H1 (cell line): ENCODE measurements around the gene DUSP10.

ENCODE experiments used
- HDAC6 ChIP-seq: IDR thresholded peaks from one replicate; pipeline ENCODE4 v1.7.1; 2012; ENCODE audit warnings: low read depth, mild to moderate bottlenecking, inconsistent platforms, low read length, moderate library complexity
- POLR2A ChIP-seq, 2 experiments: IDR thresholded peaks; 1 replicate in 1 of 2; 2 replicates in 1 of 2; pipeline ENCODE4 v1.6.1; 2011; ENCODE audit warnings: low read depth in 2 of 2, low read length in 2 of 2, mild to moderate bottlenecking in 2 of 2; ENCODE audit errors: control extremely low read depth in 1 of 2
- POLR2AphosphoS5 ChIP-seq: IDR thresholded peaks from 2 replicates; pipeline ENCODE4 v1.6.1; 2011; ENCODE audit warnings: low read depth, low read length
- TBP ChIP-seq: IDR thresholded peaks from 2 replicates; pipeline ENCODE4 v1.6.1; 2011; ENCODE audit warnings: low read depth, low read length, improper control_type of control experiment
- TF ChIP-seq, protein P1 (sequence below): IDR thresholded peaks from 2 replicates; pipeline ENCODE4 v1.6.1; 2011; ENCODE audit warnings: low read depth, mild to moderate bottlenecking, low read length; ENCODE audit not compliant: insufficient read depth
- TF ChIP-seq, protein P2 (sequence below), 3 experiments: IDR thresholded peaks; 1 replicate in 2 of 3; 2 replicates in 1 of 3; pipeline versions ENCODE4 v1.5.1 to v1.6.1; 2011; ENCODE audit warnings: low read length in 3 of 3, mild to moderate bottlenecking in 3 of 3, inconsistent platforms in 2 of 3, low read depth in 1 of 3, moderate library complexity in 1 of 3; ENCODE audit not compliant: insufficient read depth in 1 of 3; ENCODE audit errors: control extremely low read depth in 1 of 3

DNA sequence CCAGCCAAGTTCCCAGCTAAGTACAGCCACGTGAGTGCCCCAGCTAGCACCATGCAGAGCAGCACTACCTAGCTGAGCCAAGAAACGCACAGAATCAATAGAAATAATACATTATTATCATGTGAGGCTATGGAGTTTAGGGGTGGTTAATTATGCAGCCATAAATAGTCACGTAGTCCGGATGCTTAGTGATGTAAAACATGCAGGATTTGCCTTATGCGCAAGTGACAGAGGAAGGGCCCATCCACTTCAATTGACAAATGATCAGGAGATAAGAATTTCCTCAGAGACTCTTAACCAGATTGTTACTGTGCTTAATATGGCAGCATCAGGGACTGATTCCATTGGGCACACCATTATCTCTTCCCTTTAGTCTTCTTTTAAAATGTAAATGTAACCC lies 44.8 kb upstream of the DUSP10 start:
- TF ChIP-seq HDAC6 = no peak
- TF ChIP-seq POLR2AphosphoS5 = no peak
- no peak for TF ChIP-seq TBP
- TF ChIP-seq POLR2A (IDR thresholded peaks at IDR 0.05; ENCODE audit: control extremely low read depth in 1 of 2, low read depth in 2 of 2, low read length in 2 of 2) = no peak
- TF ChIP-seq, protein P1, sequence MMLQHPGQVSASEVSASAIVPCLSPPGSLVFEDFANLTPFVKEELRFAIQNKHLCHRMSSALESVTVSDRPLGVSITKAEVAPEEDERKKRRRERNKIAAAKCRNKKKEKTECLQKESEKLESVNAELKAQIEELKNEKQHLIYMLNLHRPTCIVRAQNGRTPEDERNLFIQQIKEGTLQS = no peak
- TF ChIP-seq, protein P2, sequence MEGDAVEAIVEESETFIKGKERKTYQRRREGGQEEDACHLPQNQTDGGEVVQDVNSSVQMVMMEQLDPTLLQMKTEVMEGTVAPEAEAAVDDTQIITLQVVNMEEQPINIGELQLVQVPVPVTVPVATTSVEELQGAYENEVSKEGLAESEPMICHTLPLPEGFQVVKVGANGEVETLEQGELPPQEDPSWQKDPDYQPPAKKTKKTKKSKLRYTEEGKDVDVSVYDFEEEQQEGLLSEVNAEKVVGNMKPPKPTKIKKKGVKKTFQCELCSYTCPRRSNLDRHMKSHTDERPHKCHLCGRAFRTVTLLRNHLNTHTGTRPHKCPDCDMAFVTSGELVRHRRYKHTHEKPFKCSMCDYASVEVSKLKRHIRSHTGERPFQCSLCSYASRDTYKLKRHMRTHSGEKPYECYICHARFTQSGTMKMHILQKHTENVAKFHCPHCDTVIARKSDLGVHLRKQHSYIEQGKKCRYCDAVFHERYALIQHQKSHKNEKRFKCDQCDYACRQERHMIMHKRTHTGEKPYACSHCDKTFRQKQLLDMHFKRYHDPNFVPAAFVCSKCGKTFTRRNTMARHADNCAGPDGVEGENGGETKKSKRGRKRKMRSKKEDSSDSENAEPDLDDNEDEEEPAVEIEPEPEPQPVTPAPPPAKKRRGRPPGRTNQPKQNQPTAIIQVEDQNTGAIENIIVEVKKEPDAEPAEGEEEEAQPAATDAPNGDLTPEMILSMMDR (IDR thresholded peaks at IDR 0.05; ENCODE audit: control extremely low read depth in 1 of 3, insufficient read depth in 1 of 3, low read depth in 1 of 3, low read length in 3 of 3) = no peak
